Measurements from ENCODE around the gene PLXNC1. TPM values are rescaled to one million over a fixed set of nuclear protein-coding genes. Genes with fewer than 3 reads are reported as not detected.

Gene PLXNC1
- total and polyA plus RNA-seq, 2 donors (not counting 1 experiment from before 2014, with no cell fraction given) = 9.7 to 33.6 TPM

- DNase-seq = peak; percentile 35
- peak overlapping the region; percentile 66 for H3K4me3 Mint-ChIP-seq
- CTCF ChIA-PET = interaction anchor here (0.6 to 1.7 kb wide), 9 partner anchors 9 to 406 kb away, joined by 3 to 5 read pairs (median 4); no protein-coding TSS in a partner anchor
- peaks cover 2% of the 10 kb centered on the region for H3K9me3 Mint-ChIP-seq (ENCODE audit: insufficient read depth)
- no peaks in the 10 kb centered on the region for H3K27me3 Mint-ChIP-seq
- H3K4me1 Mint-ChIP-seq = peaks cover 47% of the 10 kb centered on the region
- TF ChIP-seq EZH2 (IDR thresholded peaks at IDR 0.05; ENCODE audit: borderline replicate concordance, insufficient read depth, low read depth, low read length, poor library complexity, severe bottlenecking) (no peak), CTCF (IDR thresholded peaks at IDR 0.05) (no peak)
- Histone ChIP-seq H2AFZ (ENCODE audit: insufficient read depth, low read depth, low read length, poor library complexity, severe bottlenecking) (peak overlapping the region; percentile 64), H3K4me3 (ENCODE audit: control extremely low read depth in 1 of 5, extremely low read depth in 1 of 5, insufficient read depth in 1 of 5, low read depth in 2 of 5, low read length in 4 of 5) (peak overlapping the region in 2 of 5 experiments; percentile 0 to 11), H3K27me3 (replicated peaks in 1 of 4; ENCODE audit: control extremely low read depth in 1 of 4, control insufficient read depth in 3 of 4, insufficient read depth in 4 of 4, low read length in 3 of 4) (no peaks in the 10 kb centered on the region), H3K9me3 (ENCODE audit: control extremely low read depth in 1 of 3, control insufficient read depth in 2 of 3, insufficient read depth in 1 of 3, low read length in 2 of 3) (no peaks in the 10 kb centered on the region), H3K4me2 (replicated peaks; ENCODE audit: low read depth, low read length, poor library complexity, severe bottlenecking) (peak overlapping the region; percentile 67), H4K20me1 (ENCODE audit: control insufficient read depth, insufficient read depth, low read length, poor library complexity, severe bottlenecking) (peaks cover 8% of the 10 kb centered on the region), H3K36me3 (replicated peaks in 1 of 2; ENCODE audit: control extremely low read depth in 1 of 2, control insufficient read depth in 1 of 2, extremely low read depth in 1 of 2, insufficient read depth in 2 of 2, low read length in 1 of 2) (peaks cover 0 to 4% of the 10 kb centered on the region in 2 experiments), H3K9ac (ENCODE audit: low read length) (peak overlapping the region; percentile 21), H3K27ac (ENCODE audit: low read length in 2 of 2) (peak overlapping the region in 1 of 2 donors; percentile 49), H3K4me1 (ENCODE audit: control insufficient read depth in 2 of 2, insufficient read depth in 2 of 2, low read length in 2 of 2) (peaks cover 21 to 25% of the 10 kb centered on the region in 2 donors), H3K79me2 (ENCODE audit: control insufficient read depth, insufficient read depth, low read length) (peaks cover 95% of the 10 kb centered on the region)
- H3K27ac Mint-ChIP-seq = peak overlapping the region; percentile 80
- peak; percentile 73 for ATAC-seq (ENCODE audit: low read depth)
- intact Hi-C loops (cut with micrococcal nuclease) = no loop called here
- WGBS (ENCODE audit: insufficient coverage) = 0% methylated on average over 2 of the region's 6 CpGs
- POLR2A ChIA-PET = interaction anchor here (1.5 kb wide), 1 partner anchor 9 kb away, joined by 7 read pairs; no protein-coding TSS in a partner anchor
These were observed 9.6 kb downstream of the PLXNC1 start for GRCh38 chr12:94157981-94158411.

GRCh38 chr12:94158666-94159065 is 10.3 kb downstream of the PLXNC1 start:
- Mint-ChIP-seq H3K9me3 (ENCODE audit: insufficient read depth) (peaks cover 2% of the 10 kb centered on the region), H3K4me3 (no peak overlapping the region), H3K27ac (no peak overlapping the region), H3K4me1 (peaks cover 44% of the 10 kb centered on the region), H3K27me3 (no peaks in the 10 kb centered on the region)
- Histone ChIP-seq H3K36me3 (replicated peaks in 1 of 2; ENCODE audit: control extremely low read depth in 1 of 2, control insufficient read depth in 1 of 2, extremely low read depth in 1 of 2, insufficient read depth in 2 of 2, low read length in 1 of 2) (peaks cover 0 to 4% of the 10 kb centered on the region in 2 experiments), H3K27me3 (replicated peaks in 1 of 4; ENCODE audit: control extremely low read depth in 1 of 4, control insufficient read depth in 3 of 4, insufficient read depth in 4 of 4, low read length in 3 of 4) (no peaks in the 10 kb centered on the region), H3K4me1 (ENCODE audit: control insufficient read depth in 2 of 2, insufficient read depth in 2 of 2, low read length in 2 of 2) (peaks cover 21% of the 10 kb centered on the region in 2 donors), H2AFZ (ENCODE audit: insufficient read depth, low read depth, low read length, poor library complexity, severe bottlenecking) (no peak overlapping the region), H4K20me1 (ENCODE audit: control insufficient read depth, insufficient read depth, low read length, poor library complexity, severe bottlenecking) (peaks cover 8% of the 10 kb centered on the region), H3K9me3 (ENCODE audit: control extremely low read depth in 1 of 3, control insufficient read depth in 2 of 3, insufficient read depth in 1 of 3, low read length in 2 of 3) (no peaks in the 10 kb centered on the region), H3K27ac (ENCODE audit: low read length in 2 of 2) (no peak overlapping the region), H3K9ac (ENCODE audit: low read length) (no peak overlapping the region), H3K4me2 (replicated peaks; ENCODE audit: low read depth, low read length, poor library complexity, severe bottlenecking) (peak overlapping the region; percentile 67), H3K79me2 (ENCODE audit: control insufficient read depth, insufficient read depth, low read length) (peaks cover 95% of the 10 kb centered on the region), H3K4me3 (ENCODE audit: control extremely low read depth in 1 of 5, extremely low read depth in 1 of 5, insufficient read depth in 1 of 5, low read depth in 2 of 5, low read length in 4 of 5) (no peak overlapping the region)
- ChIA-PET CTCF (interaction anchor here (1.2 to 1.7 kb wide), 6 partner anchors 9 to 382 kb away, joined by 3 to 5 read pairs (median 4); no protein-coding TSS in a partner anchor), POLR2A (interaction anchor here (1.5 kb wide), 1 partner anchor 9 kb away, joined by 7 read pairs; no protein-coding TSS in a partner anchor)
- intact Hi-C loops (cut with micrococcal nuclease) = no loop called here
- no peak for ATAC-seq (ENCODE audit: low read depth)
- no peak for TF ChIP-seq EZH2 (IDR thresholded peaks at IDR 0.05; ENCODE audit: borderline replicate concordance, insufficient read depth, low read depth, low read length, poor library complexity, severe bottlenecking)
- no peak for TF ChIP-seq CTCF (IDR thresholded peaks at IDR 0.05)
- DNase-seq = no peak
- 93% methylated on average over 7 of the region's 8 CpGs for WGBS (ENCODE audit: insufficient coverage)

Data from B cell (primary cell).